Hepatocyte (in vitro differentiated cells): ENCODE measurements around the gene MEPE. TPM values are rescaled to one million over a fixed set of nuclear protein-coding genes. Genes with fewer than 3 reads are reported as not detected.

ENCODE experiments used
- DNase-seq: peaks from one replicate; pipeline ENCODE4 v3.0.0-alpha.2; 2016; ENCODE audit warnings: low spot score
- H2AFZ ChIP-seq: fragments of 200-600 bp; sonication (generic); 2 replicates; pipeline ENCODE4 v1.6.0; 2016; ENCODE audit warnings: antibody characterized with exemption, mild to moderate bottlenecking
- H3K27ac ChIP-seq: fragments of 200-600 bp; sonication (generic); 2 replicates; pipeline ENCODE4 v1.5.1; 2016; ENCODE audit warnings: mild to moderate bottlenecking
- H3K27me3 ChIP-seq: fragments of 200-600 bp; sonication (generic); 2 replicates; pipeline ENCODE4 v1.6.1; 2016
- H3K36me3 ChIP-seq: fragments of 200-600 bp; sonication (generic); replicated peaks from 2 replicates; pipeline ENCODE4 v1.5.1; 2016; ENCODE audit warnings: low read depth; ENCODE audit not compliant: insufficient read depth
- H3K4me1 ChIP-seq: fragments of 200-600 bp; sonication (generic); 2 replicates; pipeline ENCODE4 v1.5.1; 2016; ENCODE audit warnings: mild to moderate bottlenecking, moderate library complexity; ENCODE audit not compliant: insufficient read depth
- H3K4me2 ChIP-seq: fragments of 200-600 bp; sonication (generic); 2 replicates; pipeline ENCODE4 v1.6.0; 2016
- H3K4me3 ChIP-seq: fragments of 200-600 bp; sonication (generic); 2 replicates; pipeline ENCODE4 v1.5.1; 2016; ENCODE audit warnings: mild to moderate bottlenecking
- H3K79me2 ChIP-seq: fragments of 200-600 bp; sonication (generic); 2 replicates; pipeline ENCODE4 v1.6.0; 2017; ENCODE audit warnings: mild to moderate bottlenecking
- H3K9me2 ChIP-seq: fragments of 200-600 bp; sonication (generic); replicated peaks from 2 replicates; pipeline ENCODE4 v1.6.0; 2017; ENCODE audit warnings: mild to moderate bottlenecking; ENCODE audit not compliant: insufficient read depth
- H3K9me3 ChIP-seq: fragments of 200-600 bp; sonication (generic); 2 replicates; pipeline ENCODE4 v1.5.1; 2016; ENCODE audit warnings: low read depth, mild to moderate bottlenecking
- H4K20me1 ChIP-seq: fragments of 200-600 bp; sonication (generic); 2 replicates; pipeline ENCODE4 v1.6.0; 2016; ENCODE audit warnings: mild to moderate bottlenecking; ENCODE audit not compliant: insufficient read depth, poor library complexity, severe bottlenecking
- EZH2 ChIP-seq: fragments of 200-600 bp; sonication (generic); IDR thresholded peaks from 2 replicates; pipeline ENCODE4 v1.6.1; 2016; ENCODE audit warnings: antibody characterized with exemption, mild to moderate bottlenecking, borderline replicate concordance
- EZH2phosphoT487 ChIP-seq: fragments of 200-600 bp; sonication (generic); IDR thresholded peaks from one replicate; pipeline ENCODE4 v1.6.1; 2018; ENCODE audit warnings: antibody characterized with exemption, mild to moderate bottlenecking, low read depth, moderate library complexity; ENCODE audit not compliant: unreplicated experiment, severe bottlenecking
- WGBS: methylation state at CpG from one replicate; pipeline ENCODE4 v1.1.6; 2016; ENCODE audit warnings: low lambda C conversion rate; ENCODE audit errors: missing lambda C conversion rate; 5-methylcytosine and 5-hydroxymethylcytosine counted together
- polyA plus RNA-seq: library from polyadenylated mRNA; unstranded; fragments of >200 nt; fragmentation: Nextera tagmentation; extraction: Ambion mirVana; gene quantifications from 2 replicates; pipeline ENCODE4 v1.2.1, GENCODE V29; 2016
- total RNA-seq: library from RNA; depleted of rRNA; stranded (reverse); fragments of >200 nt; gene quantifications from 2 replicates; pipeline ENCODE4 v1.2.3, GENCODE V29; 2014
- TF ChIP-seq, protein P1 (sequence below): fragments of 200-600 bp; sonication (generic); IDR thresholded peaks from 2 replicates; pipeline ENCODE4 v1.5.1; 2016; ENCODE audit warnings: antibody characterized with exemption, mild to moderate bottlenecking; ENCODE audit not compliant: poor library complexity

The MEPE gene
- total and polyA plus RNA-seq, 2 experiments from 2014 or later: 0.07 TPM; not detected in 1

GRCh38 chr4:87838205-87838604, 5.4 kb downstream of the MEPE start:
- no peaks in the 10 kb centered on the region for H3K9me3 ChIP-seq

DNA sequence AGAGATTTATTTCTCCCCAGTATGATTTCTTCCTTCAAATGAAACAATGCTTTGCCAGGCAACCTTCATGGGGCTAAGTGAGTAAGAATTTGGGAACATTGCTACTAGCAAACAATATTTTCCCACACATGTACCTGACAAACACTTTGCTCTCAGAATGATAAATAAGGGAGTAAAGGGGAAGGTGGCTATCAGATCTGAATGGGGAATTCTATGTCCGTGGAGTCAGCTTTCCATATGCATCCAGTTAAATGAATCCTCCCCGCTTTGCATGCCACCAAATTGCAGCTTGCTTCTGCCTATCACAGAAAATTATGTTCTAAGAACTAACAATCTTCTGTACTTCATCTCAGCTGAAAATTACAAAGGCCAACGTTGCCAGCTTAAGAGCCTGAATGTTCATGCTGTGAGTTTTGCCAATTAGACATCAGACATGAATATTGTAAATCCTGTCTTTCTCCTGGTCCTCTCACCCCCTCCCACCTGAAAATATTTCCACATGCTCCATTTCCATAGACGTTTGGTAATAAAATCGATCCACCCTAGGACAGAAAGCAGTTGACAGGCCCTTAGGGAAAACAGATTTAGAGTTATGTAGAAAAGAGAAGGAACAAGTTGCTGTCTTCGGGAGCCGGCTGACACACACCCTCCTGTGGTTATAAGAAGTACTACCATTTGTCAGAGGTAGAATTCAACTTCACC, 6.3 kb downstream of the MEPE start:
- Histone ChIP-seq H3K27me3 (no peaks in the 10 kb centered on the region), H4K20me1 (no peaks in the 10 kb centered on the region), H3K4me1 (no peaks in the 10 kb centered on the region), H3K9me3 (no peaks in the 10 kb centered on the region), H3K4me2 (no peak overlapping the region), H2AFZ (peak overlapping the region; percentile 39), H3K4me3 (no peak overlapping the region), H3K36me3 (no peaks in the 10 kb centered on the region), H3K27ac (no peak overlapping the region), H3K9me2 (no peaks in the 10 kb centered on the region), H3K79me2 (no peaks in the 10 kb centered on the region)
- peak; percentile 61 for DNase-seq
- TF ChIP-seq EZH2 (no peak), EZH2phosphoT487 (no peak)
- TF ChIP-seq, protein P1, sequence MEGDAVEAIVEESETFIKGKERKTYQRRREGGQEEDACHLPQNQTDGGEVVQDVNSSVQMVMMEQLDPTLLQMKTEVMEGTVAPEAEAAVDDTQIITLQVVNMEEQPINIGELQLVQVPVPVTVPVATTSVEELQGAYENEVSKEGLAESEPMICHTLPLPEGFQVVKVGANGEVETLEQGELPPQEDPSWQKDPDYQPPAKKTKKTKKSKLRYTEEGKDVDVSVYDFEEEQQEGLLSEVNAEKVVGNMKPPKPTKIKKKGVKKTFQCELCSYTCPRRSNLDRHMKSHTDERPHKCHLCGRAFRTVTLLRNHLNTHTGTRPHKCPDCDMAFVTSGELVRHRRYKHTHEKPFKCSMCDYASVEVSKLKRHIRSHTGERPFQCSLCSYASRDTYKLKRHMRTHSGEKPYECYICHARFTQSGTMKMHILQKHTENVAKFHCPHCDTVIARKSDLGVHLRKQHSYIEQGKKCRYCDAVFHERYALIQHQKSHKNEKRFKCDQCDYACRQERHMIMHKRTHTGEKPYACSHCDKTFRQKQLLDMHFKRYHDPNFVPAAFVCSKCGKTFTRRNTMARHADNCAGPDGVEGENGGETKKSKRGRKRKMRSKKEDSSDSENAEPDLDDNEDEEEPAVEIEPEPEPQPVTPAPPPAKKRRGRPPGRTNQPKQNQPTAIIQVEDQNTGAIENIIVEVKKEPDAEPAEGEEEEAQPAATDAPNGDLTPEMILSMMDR: peak; percentile 76
- WGBS: 30% methylated on average over 7 of the region's 7 CpGs

More at GRCh38 chr4:87838205-87838604, 5.4 kb downstream of the MEPE start:
- no peak for DNase-seq
- no peaks in the 10 kb centered on the region for H3K4me1 ChIP-seq
- H3K27ac ChIP-seq: no peak overlapping the region
- no peak overlapping the region for H3K4me3 ChIP-seq
- H3K36me3 ChIP-seq: no peaks in the 10 kb centered on the region
- 82% methylated on average over 6 of the region's 6 CpGs for WGBS
- H3K9me2 ChIP-seq: no peaks in the 10 kb centered on the region
- no peaks in the 10 kb centered on the region for H3K79me2 ChIP-seq
- no peak overlapping the region for H3K4me2 ChIP-seq
- H3K27me3 ChIP-seq: no peaks in the 10 kb centered on the region
- no peak overlapping the region for H2AFZ ChIP-seq
- no peaks in the 10 kb centered on the region for H4K20me1 ChIP-seq
- no peak for TF ChIP-seq EZH2phosphoT487
- TF ChIP-seq, protein P1: peak; percentile 38

DNA sequence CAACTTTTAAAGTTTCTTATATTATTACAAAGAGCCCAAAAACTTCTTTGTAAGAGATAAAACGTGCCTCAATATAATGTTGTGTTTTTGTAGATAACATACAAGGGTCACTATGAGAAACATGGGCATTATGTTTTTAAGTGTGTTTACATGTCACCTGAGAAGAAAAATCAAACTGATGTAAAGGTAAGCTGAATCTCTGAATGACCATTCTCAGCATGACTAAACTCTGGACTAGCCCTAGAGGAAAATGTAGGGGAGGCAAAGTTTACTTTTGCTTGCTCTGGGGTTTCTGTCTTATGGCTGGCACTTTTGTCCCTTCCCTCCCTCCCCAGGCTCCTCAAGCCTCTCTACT, 6.8 kb downstream of the MEPE start:
- DNase-seq: no peak
- Histone ChIP-seq H3K4me1 (no peaks in the 10 kb centered on the region), H3K4me2 (no peak overlapping the region), H3K4me3 (no peak overlapping the region), H3K27me3 (no peaks in the 10 kb centered on the region), H3K79me2 (no peaks in the 10 kb centered on the region), H3K9me3 (no peaks in the 10 kb centered on the region), H2AFZ (no peak overlapping the region), H3K27ac (no peak overlapping the region), H3K36me3 (no peaks in the 10 kb centered on the region), H3K9me2 (no peaks in the 10 kb centered on the region), H4K20me1 (no peaks in the 10 kb centered on the region)
- WGBS: 4% methylated on average over 1 of the region's 1 CpG
- no peak for TF ChIP-seq EZH2phosphoT487

DNA sequence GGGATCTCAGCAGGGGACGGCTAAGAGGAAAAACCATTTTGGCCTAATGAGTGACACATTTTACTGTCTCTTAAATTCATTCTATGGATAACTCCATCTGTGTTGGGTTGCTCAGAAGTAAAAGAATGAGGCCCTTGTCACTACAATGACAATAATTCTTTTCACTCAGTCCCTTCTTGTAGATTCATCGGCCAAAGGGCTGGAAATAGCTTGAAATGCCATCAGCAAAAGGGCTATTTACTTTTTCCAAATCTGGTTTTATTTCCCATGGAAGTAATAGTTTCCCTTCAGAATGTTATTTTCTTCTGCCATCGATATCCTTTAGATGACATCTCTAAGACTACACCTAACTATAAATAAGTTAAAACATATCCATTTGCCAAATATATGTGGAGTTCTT, 7.4 kb downstream of the MEPE start:
- Histone ChIP-seq H3K79me2 (no peaks in the 10 kb centered on the region), H3K27ac (no peak overlapping the region), H3K9me2 (no peaks in the 10 kb centered on the region), H3K4me2 (no peak overlapping the region), H2AFZ (no peak overlapping the region), H3K27me3 (no peaks in the 10 kb centered on the region), H3K9me3 (no peaks in the 10 kb centered on the region), H3K4me3 (no peak overlapping the region), H3K36me3 (no peaks in the 10 kb centered on the region), H4K20me1 (no peaks in the 10 kb centered on the region), H3K4me1 (no peaks in the 10 kb centered on the region)
- 94% methylated on average over 3 of the region's 3 CpGs for WGBS
- no peak for DNase-seq
- TF ChIP-seq EZH2: no peak
- TF ChIP-seq, protein P1: no peak
- no peak for TF ChIP-seq EZH2phosphoT487
